Tibial artery (tissue), 4 donors: ENCODE results near the gene ZNF541.
A peak's percentile ranks its signal among the peaks of the same experiment; 100 is the strongest.

Experiments used
- DNase-seq, 2 donors: peaks; one replicate each; pipeline ENCODE4 v3.0.0-alpha.2; 2019
- H3K27ac ChIP-seq, 2 donors: fragments of 200-600 bp; sonication (generic) in 1 of 2; 1 replicate in 1 of 2; 2 replicates in 1 of 2; pipeline ENCODE4 v1.5.1; 2018 to 2019; ENCODE audit warnings: mild to moderate bottlenecking in 1 of 2
- H3K27me3 ChIP-seq, 2 donors: fragments of 200-600 bp; sonication (generic) in 1 of 2; one replicate each; pipeline versions ENCODE4 v1.5.1 to v1.6.0; 2016 to 2019
- H3K36me3 ChIP-seq, 3 donors: fragments of 200-600 bp; sonication (generic) in 2 of 3; one replicate each; pipeline ENCODE4 v1.5.1; 2016 to 2019; ENCODE audit warnings: mild to moderate bottlenecking in 2 of 3
- H3K4me1 ChIP-seq, 4 donors: fragments of 200-600 bp; sonication (generic) in 2 of 4; 1 replicate in 3 of 4; 2 replicates in 1 of 4; pipeline ENCODE4 v1.5.1; 2016 to 2019
- H3K4me3 ChIP-seq, 2 donors: fragments of 200-600 bp; sonication (generic) in 1 of 2; 1 replicate in 1 of 2; 2 replicates in 1 of 2; pipeline ENCODE4 v1.5.1; 2018 to 2019; ENCODE audit warnings: mild to moderate bottlenecking in 2 of 2
- H3K9me3 ChIP-seq, 3 donors: fragments of 200-600 bp; sonication (generic) in 1 of 3; one replicate each; pipeline ENCODE4 v1.5.1; 2016 to 2019
- intact Hi-C: fragments of 100-400 bp; cut with DNase I; formaldehyde crosslinking; loops from one replicate; pipeline ENCODE4 v1.15.0; 2023; ENCODE audit warnings: low total_unique reads
- TF ChIP-seq, protein P1 (sequence below), 2 experiments: fragments of 200-600 bp in 1 of 2; fragments of 450-650 bp in 1 of 2; IDR thresholded peaks; one replicate each; pipeline ENCODE4 v1.5.1; 2017 to 2019; ENCODE audit warnings: antibody characterized with exemption in 2 of 2, mild to moderate bottlenecking in 1 of 2, moderate library complexity in 1 of 2

The ZNF541 gene

DNA sequence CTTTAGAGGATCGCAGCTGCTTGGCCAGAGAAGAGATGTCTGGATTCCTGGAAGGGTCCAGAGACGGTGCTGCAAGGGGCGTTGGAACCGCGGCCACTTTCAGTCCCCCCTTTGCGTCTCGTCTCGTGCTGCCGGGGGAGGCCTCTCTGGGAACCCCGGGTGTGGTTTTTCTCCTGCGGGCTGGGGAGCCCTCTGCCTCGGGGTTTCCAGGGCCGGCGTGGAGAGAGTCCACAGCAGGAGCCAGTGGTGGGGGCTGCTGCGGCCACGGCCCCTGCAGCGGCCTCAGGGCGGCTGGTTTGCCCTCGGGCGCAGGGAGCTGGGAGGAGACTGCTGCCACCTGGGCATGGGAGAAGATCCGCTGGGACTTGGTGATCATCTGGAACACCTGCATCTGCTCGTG lies 28.5 kb downstream of the ZNF541 start:
- TF ChIP-seq, protein P1, sequence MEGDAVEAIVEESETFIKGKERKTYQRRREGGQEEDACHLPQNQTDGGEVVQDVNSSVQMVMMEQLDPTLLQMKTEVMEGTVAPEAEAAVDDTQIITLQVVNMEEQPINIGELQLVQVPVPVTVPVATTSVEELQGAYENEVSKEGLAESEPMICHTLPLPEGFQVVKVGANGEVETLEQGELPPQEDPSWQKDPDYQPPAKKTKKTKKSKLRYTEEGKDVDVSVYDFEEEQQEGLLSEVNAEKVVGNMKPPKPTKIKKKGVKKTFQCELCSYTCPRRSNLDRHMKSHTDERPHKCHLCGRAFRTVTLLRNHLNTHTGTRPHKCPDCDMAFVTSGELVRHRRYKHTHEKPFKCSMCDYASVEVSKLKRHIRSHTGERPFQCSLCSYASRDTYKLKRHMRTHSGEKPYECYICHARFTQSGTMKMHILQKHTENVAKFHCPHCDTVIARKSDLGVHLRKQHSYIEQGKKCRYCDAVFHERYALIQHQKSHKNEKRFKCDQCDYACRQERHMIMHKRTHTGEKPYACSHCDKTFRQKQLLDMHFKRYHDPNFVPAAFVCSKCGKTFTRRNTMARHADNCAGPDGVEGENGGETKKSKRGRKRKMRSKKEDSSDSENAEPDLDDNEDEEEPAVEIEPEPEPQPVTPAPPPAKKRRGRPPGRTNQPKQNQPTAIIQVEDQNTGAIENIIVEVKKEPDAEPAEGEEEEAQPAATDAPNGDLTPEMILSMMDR (IDR thresholded peaks at IDR 0.05), result no peak
- DNase-seq, result no peak
- no peak overlapping the region for H3K4me3 ChIP-seq
- intact Hi-C loops, result no loop called here
- H3K9me3 ChIP-seq, result no peaks in the 10 kb centered on the region
- H3K4me1 ChIP-seq, result peaks cover 0 to 11% (median 8%) of the 10 kb centered on the region in 4 donors
- H3K27ac ChIP-seq, result no peak overlapping the region
- peaks cover 0 to 47% of the 10 kb centered on the region in 2 donors for H3K27me3 ChIP-seq
- H3K36me3 ChIP-seq, result no peaks in the 10 kb centered on the region

DNA sequence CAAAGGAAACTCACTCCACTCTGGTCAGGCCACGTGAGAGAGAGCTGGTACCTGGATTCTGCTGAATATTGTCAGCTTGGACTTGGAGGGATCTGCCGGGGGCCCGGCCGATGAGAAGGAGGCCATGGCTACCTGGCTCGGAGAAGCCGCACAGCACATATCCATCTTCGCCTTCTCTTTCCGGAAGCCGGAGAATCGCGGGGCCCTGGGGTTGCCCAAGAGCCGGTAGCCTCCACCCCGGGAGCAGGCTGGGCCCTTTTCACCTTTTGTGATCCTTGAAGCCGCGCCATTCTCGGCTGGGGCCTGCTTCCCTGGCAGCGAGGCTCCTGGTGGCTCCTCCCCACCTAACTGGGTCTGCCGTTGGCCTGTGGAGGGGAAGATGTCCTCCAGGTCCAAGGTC lies 28.9 kb downstream of the ZNF541 start:
- Histone ChIP-seq H3K27me3 (peaks cover 0 to 43% of the 10 kb centered on the region in 2 donors), H3K27ac (no peak overlapping the region), H3K4me3 (no peak overlapping the region), H3K4me1 (peaks cover 0 to 11% (median 8%) of the 10 kb centered on the region in 4 donors), H3K36me3 (no peaks in the 10 kb centered on the region), H3K9me3 (no peaks in the 10 kb centered on the region)
- DNase-seq, result no peak
- TF ChIP-seq, protein P1 (IDR thresholded peaks at IDR 0.05), result no peak
- intact Hi-C loops, result no loop called here

DNA sequence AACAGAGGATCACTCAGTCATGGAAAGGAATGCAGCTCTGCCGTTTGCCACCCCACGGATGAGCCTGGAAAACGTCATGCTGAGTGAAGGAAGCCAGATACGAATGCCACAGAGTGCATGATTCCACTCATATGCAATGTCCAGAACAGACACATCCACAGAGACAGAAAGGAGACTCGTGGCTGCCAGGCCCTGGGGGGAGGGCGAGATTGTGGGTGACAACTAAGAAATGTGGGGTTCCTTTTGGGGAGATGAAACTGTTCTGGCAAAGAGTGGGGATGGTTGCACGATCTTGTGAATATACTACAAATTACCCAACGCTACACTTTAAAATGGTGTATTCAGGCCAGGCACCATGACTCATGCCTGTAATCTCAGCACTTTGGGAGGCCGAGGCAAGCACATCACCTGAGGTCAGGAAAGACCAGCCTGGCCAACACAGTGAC lies 30.9 kb downstream of the ZNF541 start:
- intact Hi-C loops, result no loop called here
- DNase-seq, result no peak
- Histone ChIP-seq H3K9me3 (no peaks in the 10 kb centered on the region), H3K4me1 (peaks cover 0 to 11% (median 8%) of the 10 kb centered on the region in 4 donors), H3K4me3 (no peak overlapping the region), H3K36me3 (no peaks in the 10 kb centered on the region), H3K27ac (no peak overlapping the region), H3K27me3 (peaks cover 0 to 38% of the 10 kb centered on the region in 2 donors)
- TF ChIP-seq, protein P1 (IDR thresholded peaks at IDR 0.05), result no peak

DNA sequence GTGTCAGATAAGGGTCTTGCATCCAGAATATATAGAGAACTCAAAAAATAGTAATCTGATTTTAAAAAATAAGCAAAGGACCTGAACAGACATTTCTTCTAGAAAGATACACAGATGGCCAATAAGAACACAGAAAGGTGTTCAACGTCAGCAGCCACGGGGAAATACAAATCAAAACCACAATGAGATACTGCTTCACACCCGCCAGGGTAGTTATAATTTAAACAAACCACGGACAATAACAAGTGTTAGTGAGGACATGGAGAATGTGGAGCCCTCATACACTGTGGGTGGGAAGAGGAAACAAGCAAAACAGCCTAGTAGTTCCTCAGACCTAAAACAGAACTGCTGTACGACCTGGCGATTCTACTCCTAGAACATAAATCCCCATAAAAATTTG lies 31.4 kb downstream of the ZNF541 start:
- Histone ChIP-seq H3K36me3 (no peaks in the 10 kb centered on the region), H3K27ac (no peak overlapping the region), H3K27me3 (peaks cover 0 to 32% of the 10 kb centered on the region in 2 donors), H3K4me1 (peaks cover 0 to 11% (median 8%) of the 10 kb centered on the region in 4 donors), H3K4me3 (no peak overlapping the region), H3K9me3 (no peaks in the 10 kb centered on the region)
- DNase-seq, result no peak
- TF ChIP-seq, protein P1 (IDR thresholded peaks at IDR 0.05), result no peak
- intact Hi-C loops, result no loop called here

DNA sequence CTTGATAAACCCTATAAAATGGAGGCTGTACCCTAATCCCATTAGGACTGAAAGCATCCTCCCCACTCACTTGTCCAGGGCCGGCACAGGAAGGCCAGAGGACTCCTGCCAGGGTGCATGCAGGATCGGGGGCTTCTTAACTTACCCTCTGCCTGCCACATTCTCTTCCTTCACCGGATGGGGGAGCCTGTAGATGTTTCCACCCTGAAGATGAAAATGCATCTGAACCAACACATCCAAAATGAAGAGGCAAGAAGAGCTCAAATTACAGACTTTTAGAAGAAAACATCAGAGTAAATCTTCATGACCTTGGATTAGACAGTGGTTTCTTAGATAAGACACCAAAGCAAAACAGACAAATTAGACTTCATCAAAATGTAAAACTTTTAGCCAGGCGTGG lies 32.2 kb downstream of the ZNF541 start:
- Histone ChIP-seq H3K4me1 (peaks cover 0 to 10% (median 8%) of the 10 kb centered on the region in 4 donors), H3K27ac (no peak overlapping the region), H3K27me3 (peaks cover 0 to 30% of the 10 kb centered on the region in 2 donors), H3K9me3 (no peaks in the 10 kb centered on the region), H3K4me3 (no peak overlapping the region), H3K36me3 (no peaks in the 10 kb centered on the region)
- intact Hi-C loops, result no loop called here
- TF ChIP-seq, protein P1 (IDR thresholded peaks at IDR 0.05), result peak; percentile 28 to 34
- DNase-seq, result no peak
